Stimulated activated CD8-positive, alpha-beta memory T cell treated with anti-CD3 and anti-CD28 coated beads, Interleukin-15, amount 100 ng/mL, for 48 hours (primary cell): ENCODE measurements around the gene TIMM17B.
"Not testable (repeated sequence)": the region's sequence is repeated elsewhere in the genome, so short reads cannot be mapped to it uniquely, and the experiment has no call there.

Source experiments
- DNase-seq, 2 donors: peaks; one replicate each; pipeline ENCODE4 v3.0.0-alpha.2; 2020; ENCODE audit warnings: low read depth in 2 of 2

Gene TIMM17B

GRCh38 chrX:48894891-48895290 is 2.7 kb downstream of the TIMM17B start:
- DNase-seq: no peak

GRCh38 chrX:48893556-48894348 is 3.8 kb downstream of the TIMM17B start:
- no peak for DNase-seq

- DNase-seq: no peak
These were observed 4.7 kb downstream of the TIMM17B start for GRCh38 chrX:48892896-48893295.

- DNase-seq: peak; percentile 49 to 62
These were observed 5.9 kb downstream of the TIMM17B start for GRCh38 chrX:48891402-48892288.

GRCh38 chrX:48890934-48891401 is 6.6 kb downstream of the TIMM17B start:
- no peak for DNase-seq

- DNase-seq: no peak
These were observed 7.2 kb downstream of the TIMM17B start for GRCh38 chrX:48890296-48890925.

GRCh38 chrX:48886586-48886985 is 11.0 kb downstream of the TIMM17B start:
- DNase-seq: not testable (repeated sequence)

- DNase-seq: no peak
These were observed 13.8 kb downstream of the TIMM17B start for GRCh38 chrX:48883729-48884128.

- not testable (repeated sequence) for DNase-seq
These were observed 20.6 kb downstream of the TIMM17B start for GRCh38 chrX:48876944-48877343.

GRCh38 chrX:48872017-48872416 is 25.6 kb downstream of the TIMM17B start:
- DNase-seq: not testable (repeated sequence)

GRCh38 chrX:48864210-48864609 is 33.4 kb downstream of the TIMM17B start:
- no peak for DNase-seq

- no peak for DNase-seq
These were observed 42.7 kb downstream of the TIMM17B start for GRCh38 chrX:48854898-48855297.

GRCh38 chrX:48854121-48854804 is 43.3 kb downstream of the TIMM17B start:
- DNase-seq: not testable (repeated sequence)

GRCh38 chrX:48853494-48853893 is 44.1 kb downstream of the TIMM17B start:
- DNase-seq: not testable (repeated sequence)

GRCh38 chrX:48852857-48853256 is 44.7 kb downstream of the TIMM17B start:
- DNase-seq: no peak

- DNase-seq: no peak
These were observed 48.7 kb downstream of the TIMM17B start for GRCh38 chrX:48848847-48849246.
